Activated T-helper 17 cell treated with anti-CD3 and anti-CD28 coated beads, Interleukin-2, amount 50 U/mL, for 72 hours (primary cell): Measurements from ENCODE around the gene VPREB1. TPM values are rescaled to one million over a fixed set of nuclear protein-coding genes. Genes with fewer than 3 reads are reported as not detected.
"Not testable (repeated sequence)": the region's sequence is repeated elsewhere in the genome, so short reads cannot be mapped to it uniquely, and the experiment has no call there.

ENCODE experiments used
- ATAC-seq: fragments of 150-1000 bp; cut with Tn5 transposase; replicated peaks from 2 replicates; pipeline ENCODE4 v1.10.0; 2021; ENCODE audit warnings: mild to moderate bottlenecking, moderate library complexity
- H3K27ac Mint-ChIP-seq: one replicate; pipeline ENCODE4 v1.8.0; 2022; ENCODE audit warnings: mixed read lengths
- H3K27me3 Mint-ChIP-seq: one replicate; pipeline ENCODE4 v1.8.0; 2022; ENCODE audit warnings: mixed read lengths
- H3K36me3 Mint-ChIP-seq: one replicate; pipeline ENCODE4 v1.8.0; 2022; ENCODE audit warnings: low read depth, mild to moderate bottlenecking, mixed read lengths
- H3K4me1 Mint-ChIP-seq: one replicate; pipeline ENCODE4 v1.8.0; 2022; ENCODE audit warnings: mixed read lengths
- H3K4me3 Mint-ChIP-seq: one replicate; pipeline ENCODE4 v1.8.0; 2022; ENCODE audit warnings: mild to moderate bottlenecking, mixed read lengths
- H3K9me3 Mint-ChIP-seq: one replicate; pipeline ENCODE4 v1.8.0; 2022; ENCODE audit warnings: mixed read lengths
- total RNA-seq, 2 donors: library from RNA; stranded (reverse); gene quantifications; one replicate each; pipeline ENCODE4 v1.2.3, GENCODE V29; 2022

VPREB1 gene
- total RNA-seq, 2 donors from 2014 or later: not detected

DNA sequence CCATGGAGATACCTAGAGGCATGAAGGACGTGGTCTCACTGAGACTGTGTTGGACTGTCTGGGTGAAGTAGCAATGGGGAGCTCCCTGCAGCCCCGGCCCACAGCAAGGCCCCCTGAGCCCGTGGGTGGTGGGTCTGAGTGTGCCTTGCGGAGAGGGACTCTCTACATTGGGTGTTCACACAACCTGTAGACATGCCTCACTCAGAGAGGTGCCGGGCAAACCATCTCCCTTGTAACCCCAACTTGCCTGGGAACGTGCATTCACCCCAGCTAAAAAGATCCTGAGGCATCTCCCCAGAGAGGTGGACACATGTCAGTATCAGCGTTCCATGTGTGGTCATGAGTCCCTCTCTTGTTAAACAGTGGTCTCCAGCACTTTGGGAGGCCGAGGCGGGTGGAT lies 2.1 kb downstream of the VPREB1 start:
- Mint-ChIP-seq H3K4me3 (no peak overlapping the region), H3K9me3 (no peaks in the 10 kb centered on the region), H3K27ac (no peak overlapping the region), H3K27me3 (peaks cover 6% of the 10 kb centered on the region), H3K4me1 (peaks cover 16% of the 10 kb centered on the region), H3K36me3 (no peaks in the 10 kb centered on the region)
- ATAC-seq: no peak

DNA sequence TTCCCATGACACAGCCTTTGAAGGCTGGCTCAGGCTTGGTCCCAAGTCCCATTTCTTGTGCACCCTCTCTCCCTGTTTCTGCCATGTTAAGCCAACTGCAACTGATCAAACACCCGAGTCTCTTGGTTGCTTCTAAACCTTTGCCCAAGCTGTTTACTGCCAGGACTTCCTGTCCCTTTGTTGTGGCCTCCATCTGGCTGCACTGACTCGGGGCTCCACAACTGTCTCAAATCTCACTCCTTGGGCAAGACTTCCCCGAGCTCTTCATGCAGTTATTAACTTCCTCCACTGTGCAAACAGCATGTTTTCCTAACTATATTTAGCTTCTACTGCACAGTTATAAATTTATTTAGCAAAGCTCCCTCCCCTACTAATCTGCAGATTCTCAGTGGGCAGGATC lies 4.3 kb downstream of the VPREB1 start:
- Mint-ChIP-seq H3K27me3 (peaks cover 5% of the 10 kb centered on the region), H3K4me1 (peaks cover 16% of the 10 kb centered on the region), H3K36me3 (no peaks in the 10 kb centered on the region), H3K27ac (peak overlapping the region; percentile 27), H3K9me3 (no peaks in the 10 kb centered on the region), H3K4me3 (no peak overlapping the region)
- ATAC-seq: no peak

DNA sequence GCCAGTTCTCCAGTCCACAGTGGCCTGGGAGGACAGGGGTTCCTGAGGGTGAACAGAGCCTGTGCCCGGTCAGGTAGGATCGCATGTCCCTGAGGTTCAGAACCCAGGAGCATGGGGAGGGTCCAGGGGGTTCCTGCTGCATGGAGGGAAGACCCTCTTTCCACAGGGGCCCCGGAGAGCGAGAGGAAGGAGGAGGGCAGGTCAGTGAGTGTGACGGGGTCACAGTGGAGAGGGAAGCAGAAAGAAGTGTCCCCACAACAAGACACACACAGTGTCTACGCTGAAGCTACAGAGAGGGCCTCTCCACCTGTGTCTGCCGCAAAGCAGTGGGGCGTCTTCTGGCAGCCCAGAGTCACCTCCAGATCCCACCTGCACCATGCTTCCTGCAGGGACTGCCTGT lies 6.1 kb downstream of the VPREB1 start:
- H3K27me3 Mint-ChIP-seq: not testable (repeated sequence)

DNA sequence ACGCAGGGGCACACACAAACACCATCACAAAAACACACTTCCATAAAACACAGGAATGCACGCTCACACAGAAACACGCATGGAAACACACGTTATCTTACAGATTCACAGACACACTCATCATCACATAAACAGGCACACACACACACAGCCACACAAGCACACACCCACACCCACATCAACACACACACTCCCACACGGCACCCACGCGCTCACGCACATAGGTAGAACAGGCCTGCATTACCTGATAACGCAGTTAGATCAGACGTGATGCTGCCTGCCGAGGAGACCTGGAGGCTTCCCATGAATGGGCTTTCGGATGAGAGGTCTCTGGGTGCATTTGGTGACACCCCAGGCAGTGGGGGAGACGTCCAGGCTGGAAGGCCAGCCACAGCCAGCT lies 11.5 kb downstream of the VPREB1 start:
- H3K27me3 Mint-ChIP-seq, H3K4me1 Mint-ChIP-seq, H3K4me3 Mint-ChIP-seq, H3K36me3 Mint-ChIP-seq, ATAC-seq, H3K9me3 Mint-ChIP-seq, H3K27ac Mint-ChIP-seq: not testable (repeated sequence)

More for the DNA sequence above, 6.1 kb downstream of the VPREB1 start:
- H3K4me1 Mint-ChIP-seq: peaks cover 16% of the 10 kb centered on the region
- H3K9me3 Mint-ChIP-seq, H3K27ac Mint-ChIP-seq, H3K36me3 Mint-ChIP-seq, H3K4me3 Mint-ChIP-seq, ATAC-seq: not testable (repeated sequence)

DNA sequence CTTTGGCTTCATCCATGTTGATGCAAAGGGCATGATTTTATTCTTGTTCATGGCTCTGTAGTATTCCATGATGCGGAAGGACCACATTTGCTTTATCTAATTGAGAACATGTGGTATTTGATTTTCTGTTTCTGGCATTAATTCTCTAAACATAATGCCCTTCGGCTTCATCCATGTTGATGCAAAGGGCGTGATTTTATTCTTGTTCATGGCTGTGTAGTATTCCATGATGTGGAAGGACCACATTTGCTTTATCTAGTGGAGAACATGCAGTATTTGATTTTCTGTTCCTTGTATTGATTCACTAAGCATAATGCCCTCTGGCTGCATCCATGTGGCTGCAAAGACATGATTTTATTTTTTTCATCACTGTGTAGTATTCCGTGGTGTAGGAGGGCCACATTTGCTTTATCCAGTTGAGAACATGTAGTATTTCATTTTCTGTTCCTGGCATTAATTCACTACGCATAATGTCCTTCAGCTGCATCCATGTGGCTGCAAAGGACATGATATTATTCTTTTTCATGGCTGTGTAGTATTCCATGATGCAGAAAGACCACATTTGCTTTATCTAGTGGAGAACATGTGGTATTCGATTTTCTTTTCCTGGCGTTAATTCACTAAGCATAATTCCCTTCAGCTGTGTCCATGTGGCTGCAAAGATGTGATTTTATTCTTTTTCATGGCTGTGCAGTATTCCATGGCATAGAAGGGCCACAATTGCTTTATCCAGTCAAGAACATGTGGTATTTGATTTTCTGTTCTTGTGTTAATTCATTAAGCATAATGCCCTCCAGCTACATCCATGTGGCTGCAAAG lies 14.2 kb downstream of the VPREB1 start:
- not testable (repeated sequence) for H3K27ac Mint-ChIP-seq, H3K4me3 Mint-ChIP-seq, H3K4me1 Mint-ChIP-seq, H3K9me3 Mint-ChIP-seq, H3K27me3 Mint-ChIP-seq, H3K36me3 Mint-ChIP-seq, ATAC-seq

DNA sequence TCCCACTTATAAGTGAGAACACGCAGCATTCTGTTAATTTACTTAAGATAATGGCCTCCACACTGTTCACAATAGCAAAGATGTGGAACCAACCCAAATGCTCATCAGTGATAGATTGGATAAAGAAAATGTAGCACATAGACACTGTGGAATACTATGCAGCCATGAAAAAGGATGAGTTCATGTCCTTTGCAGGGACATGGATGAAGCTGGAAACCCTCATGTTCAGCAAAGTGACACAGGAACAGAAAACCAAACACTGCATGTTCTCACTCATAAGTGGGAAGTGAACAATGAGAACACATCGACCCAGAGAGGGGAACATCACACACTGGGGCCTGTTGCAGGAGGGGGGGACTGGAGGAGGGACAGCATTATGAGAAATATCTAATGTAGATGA lies 15.6 kb downstream of the VPREB1 start:
- not testable (repeated sequence) for H3K9me3 Mint-ChIP-seq, H3K4me3 Mint-ChIP-seq, H3K4me1 Mint-ChIP-seq, H3K27ac Mint-ChIP-seq, H3K36me3 Mint-ChIP-seq, H3K27me3 Mint-ChIP-seq, ATAC-seq

DNA sequence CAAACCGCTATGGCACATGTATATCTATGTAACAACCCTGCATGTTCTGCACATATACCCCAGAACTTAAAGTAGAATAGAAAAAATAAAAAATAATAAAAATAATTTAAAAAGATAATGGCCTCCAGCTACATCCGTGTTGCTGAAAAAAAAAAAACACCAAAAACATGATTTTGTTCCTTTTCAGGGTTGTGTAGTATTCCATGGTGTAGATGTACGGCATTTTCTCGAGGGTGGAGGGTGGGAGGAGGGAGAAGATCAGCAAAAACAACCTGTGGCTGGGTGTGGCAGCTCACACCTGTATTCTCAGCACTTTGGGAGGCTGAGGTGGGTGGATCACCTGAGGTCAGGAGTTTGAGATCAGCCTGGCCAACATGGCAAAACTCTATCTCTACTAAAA lies 16.0 kb downstream of the VPREB1 start:
- H3K9me3 Mint-ChIP-seq, H3K27me3 Mint-ChIP-seq, H3K36me3 Mint-ChIP-seq, ATAC-seq, H3K4me1 Mint-ChIP-seq, H3K4me3 Mint-ChIP-seq, H3K27ac Mint-ChIP-seq: not testable (repeated sequence)

DNA sequence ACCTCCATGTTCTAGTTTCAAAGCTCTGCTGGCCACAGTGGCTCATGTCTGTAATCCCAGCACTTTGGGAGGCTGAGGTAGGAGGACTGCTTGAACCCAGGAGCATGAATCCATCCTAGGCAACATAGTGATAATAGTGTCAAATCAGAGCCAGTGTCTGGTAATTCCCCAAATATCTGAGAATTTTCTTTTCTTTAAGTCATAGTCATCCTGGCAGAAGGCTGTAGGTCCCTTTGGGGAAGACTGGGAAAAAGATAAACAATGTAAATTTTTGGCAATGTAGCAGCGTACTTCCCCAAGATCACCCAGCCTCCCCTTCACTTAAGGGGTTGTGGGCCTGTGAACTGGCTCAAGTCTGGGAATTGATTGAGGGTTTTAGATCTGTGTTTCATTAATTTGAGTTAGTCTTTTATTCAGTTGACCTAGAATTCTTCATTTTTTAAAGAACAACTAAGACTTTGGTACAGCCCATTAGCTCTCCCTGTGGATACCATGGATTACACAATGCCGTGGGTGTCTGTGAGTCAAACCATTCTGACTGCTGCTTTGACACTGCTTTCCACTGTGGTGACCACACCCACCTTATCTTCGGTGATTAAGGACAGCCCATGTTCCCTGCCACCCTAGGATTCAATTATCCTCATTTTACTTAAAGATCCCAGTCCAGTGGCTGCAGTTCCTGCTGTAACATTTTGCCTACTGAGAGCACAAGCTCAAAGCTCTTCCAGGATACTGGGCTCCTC lies 17.9 kb downstream of the VPREB1 start:
- H3K27ac Mint-ChIP-seq, ATAC-seq, H3K4me1 Mint-ChIP-seq, H3K27me3 Mint-ChIP-seq, H3K36me3 Mint-ChIP-seq, H3K9me3 Mint-ChIP-seq, H3K4me3 Mint-ChIP-seq: not testable (repeated sequence)

DNA sequence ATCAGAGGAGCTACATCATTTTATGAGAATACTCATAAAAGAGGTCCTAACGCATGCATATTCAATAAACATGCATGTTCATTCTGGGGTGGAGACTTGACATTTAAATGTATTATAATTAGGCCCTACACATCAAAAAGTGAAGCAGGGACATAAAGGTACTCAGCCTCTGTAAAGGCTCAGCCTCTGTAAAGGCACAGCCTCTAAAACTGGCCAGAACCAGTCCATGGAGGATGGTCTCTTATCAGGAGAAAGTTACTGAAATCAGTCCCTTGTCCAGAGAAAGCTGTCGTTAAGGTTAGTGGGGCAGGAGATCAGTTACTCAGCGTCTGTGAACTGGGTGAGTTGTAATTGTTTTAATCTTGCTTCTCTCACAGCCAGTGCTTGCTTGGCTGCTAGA lies 19.2 kb downstream of the VPREB1 start:
- H3K36me3 Mint-ChIP-seq, H3K27me3 Mint-ChIP-seq, H3K4me1 Mint-ChIP-seq, ATAC-seq, H3K9me3 Mint-ChIP-seq, H3K27ac Mint-ChIP-seq, H3K4me3 Mint-ChIP-seq: not testable (repeated sequence)

DNA sequence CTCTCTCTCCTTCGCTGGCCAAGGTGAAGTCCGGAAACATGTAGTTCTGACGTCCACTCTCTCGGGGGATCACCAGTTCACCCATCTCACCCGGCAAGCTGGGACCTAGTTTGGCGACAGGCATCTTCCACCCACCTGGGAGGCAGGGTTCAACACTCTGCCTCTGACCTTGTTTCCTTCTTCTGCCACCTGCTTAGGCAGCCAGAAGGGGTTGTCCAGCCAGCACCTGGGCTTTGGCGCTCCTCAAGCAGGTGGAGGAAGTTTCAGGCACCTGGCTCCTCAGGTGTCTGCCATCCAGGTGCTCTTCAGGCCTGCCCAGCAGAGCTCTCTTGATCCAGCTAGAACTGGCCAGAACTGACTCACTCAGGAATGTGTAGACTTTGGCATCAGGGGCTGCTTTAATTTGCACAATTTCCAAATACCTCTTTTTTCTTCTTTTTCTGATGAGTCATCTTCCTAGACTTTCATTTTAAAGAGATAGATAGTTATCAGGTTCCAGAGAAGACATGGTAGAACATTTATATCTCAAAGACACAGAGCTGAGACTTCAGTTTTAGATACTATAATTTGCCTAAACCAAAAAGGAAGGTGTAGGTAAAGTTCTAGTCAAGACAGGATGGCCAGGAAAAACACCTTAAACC lies 25.6 kb downstream of the VPREB1 start:
- not testable (repeated sequence) for H3K9me3 Mint-ChIP-seq, H3K36me3 Mint-ChIP-seq, H3K4me1 Mint-ChIP-seq

DNA sequence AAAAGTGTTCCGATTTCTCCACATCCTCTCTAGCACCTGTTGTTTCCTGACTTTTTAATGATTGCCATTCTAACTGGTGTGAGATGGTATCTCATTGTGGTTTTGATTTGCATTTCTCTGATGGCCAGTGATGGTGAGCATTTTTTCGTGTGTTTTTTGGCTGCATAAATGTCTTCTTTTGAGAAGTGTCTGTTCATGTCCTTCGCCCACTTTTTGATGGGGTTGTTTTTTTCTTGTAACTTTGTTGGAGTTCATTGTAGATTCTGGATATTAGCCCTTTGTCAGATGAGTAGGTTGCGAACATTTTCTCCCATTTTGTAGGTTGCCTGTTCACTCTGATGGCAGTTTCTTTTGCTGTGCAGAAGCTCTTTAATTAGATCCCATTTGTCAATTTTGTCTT lies 32.8 kb downstream of the VPREB1 start:
- H3K4me1 Mint-ChIP-seq, ATAC-seq, H3K4me3 Mint-ChIP-seq, H3K9me3 Mint-ChIP-seq, H3K27ac Mint-ChIP-seq, H3K27me3 Mint-ChIP-seq, H3K36me3 Mint-ChIP-seq: not testable (repeated sequence)

More for the DNA sequence above, 25.6 kb downstream of the VPREB1 start:
- not testable (repeated sequence) for ATAC-seq, H3K27me3 Mint-ChIP-seq, H3K27ac Mint-ChIP-seq, H3K4me3 Mint-ChIP-seq

DNA sequence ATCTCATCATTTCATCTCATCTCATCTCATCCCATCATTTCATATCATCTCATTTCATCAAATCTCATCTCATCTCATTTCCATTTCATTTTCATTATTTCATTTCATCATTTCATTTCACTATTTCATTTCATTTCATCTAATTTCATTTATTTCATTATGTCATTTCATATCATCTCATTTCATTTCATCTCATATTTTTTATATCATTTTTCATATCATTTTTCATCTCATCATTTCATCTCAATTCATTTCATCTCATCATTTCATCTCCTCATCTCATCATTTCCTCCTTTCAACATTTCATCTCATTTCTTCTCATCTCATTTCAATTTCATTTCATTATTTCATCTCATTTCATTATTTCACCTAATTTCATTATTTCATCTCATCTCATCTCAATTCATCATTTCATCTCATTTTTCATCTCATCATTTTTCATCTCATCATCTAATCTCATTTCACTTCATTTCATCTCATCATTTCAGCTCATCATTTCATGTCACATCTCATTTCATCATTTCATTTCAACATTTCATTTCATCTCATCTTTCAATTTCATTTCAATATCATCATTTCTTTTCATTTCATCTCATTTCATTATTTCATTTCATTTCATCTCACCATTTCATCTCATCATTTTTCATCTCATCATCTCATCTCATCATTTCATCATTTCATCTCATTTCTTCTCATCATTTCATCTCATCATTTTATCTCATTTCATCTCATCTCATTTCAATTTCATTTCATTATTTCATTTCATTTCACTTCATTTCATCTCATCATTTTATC lies 40.6 kb downstream of the VPREB1 start:
- H3K27me3 Mint-ChIP-seq, H3K9me3 Mint-ChIP-seq, H3K4me1 Mint-ChIP-seq: not testable (repeated sequence)

DNA sequence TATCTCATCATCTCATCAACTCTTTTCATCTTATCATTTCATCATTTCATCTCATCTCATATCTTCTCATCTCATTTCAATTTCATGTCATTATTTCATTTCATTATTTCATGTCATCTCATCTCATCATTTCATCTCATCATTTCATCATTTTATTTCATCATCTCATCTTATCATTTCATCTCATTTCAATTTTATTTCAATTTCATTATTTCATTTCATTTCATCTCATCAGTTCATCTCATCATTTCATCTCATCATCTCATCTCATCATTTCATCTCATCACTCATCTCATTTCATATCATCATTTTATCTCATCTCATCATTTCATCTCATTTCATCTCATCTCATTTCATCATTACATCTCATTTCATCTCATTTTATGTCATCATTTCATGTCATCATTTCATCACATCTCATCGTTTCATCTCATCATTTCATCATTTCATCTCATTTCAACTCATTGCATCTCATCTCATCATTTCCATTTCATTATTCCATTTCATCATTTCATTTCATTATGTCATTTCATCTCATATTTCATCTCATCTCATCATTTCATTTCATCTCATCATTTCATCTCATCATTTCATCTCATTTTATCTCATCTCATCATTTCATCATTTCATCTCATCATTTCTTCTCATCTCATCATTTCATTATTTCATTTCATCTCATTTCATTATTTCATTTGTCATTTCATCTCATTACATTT lies 42.0 kb downstream of the VPREB1 start:
- not testable (repeated sequence) for H3K9me3 Mint-ChIP-seq, H3K36me3 Mint-ChIP-seq, H3K27ac Mint-ChIP-seq, H3K4me1 Mint-ChIP-seq, H3K27me3 Mint-ChIP-seq, ATAC-seq, H3K4me3 Mint-ChIP-seq

More for the DNA sequence above, 40.6 kb downstream of the VPREB1 start:
- H3K36me3 Mint-ChIP-seq, H3K4me3 Mint-ChIP-seq, ATAC-seq, H3K27ac Mint-ChIP-seq: not testable (repeated sequence)

DNA sequence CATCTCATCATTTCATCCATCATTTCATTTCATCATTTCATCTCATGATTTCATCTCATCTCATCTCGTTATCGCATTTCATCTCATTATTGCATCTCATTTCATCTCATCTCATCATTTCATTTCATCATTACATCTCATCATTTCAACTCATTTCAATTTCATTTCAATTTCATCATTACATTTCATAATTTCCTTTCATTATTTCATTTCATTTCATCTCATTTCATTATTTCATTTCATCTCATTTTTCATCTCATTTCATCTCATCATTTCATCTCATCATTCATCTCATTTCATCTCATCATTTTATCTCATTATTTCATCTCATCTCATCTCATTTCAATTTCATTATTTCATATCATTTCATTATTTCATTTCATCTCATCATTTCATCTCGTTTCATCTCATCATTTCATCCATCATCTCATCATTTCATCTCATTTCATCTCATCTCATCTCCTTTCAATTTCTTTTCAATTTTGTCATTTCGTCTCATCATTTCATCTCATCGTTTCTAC lies 42.6 kb downstream of the VPREB1 start:
- not testable (repeated sequence) for H3K9me3 Mint-ChIP-seq, H3K27ac Mint-ChIP-seq, H3K27me3 Mint-ChIP-seq, ATAC-seq, H3K4me1 Mint-ChIP-seq, H3K36me3 Mint-ChIP-seq, H3K4me3 Mint-ChIP-seq
